ENCODE measurements around the gene CLDN6. TPM values are rescaled to one million over a fixed set of nuclear protein-coding genes. Genes with fewer than 3 reads are reported as not detected.
A peak's percentile ranks its signal among the peaks of the same experiment; 100 is the strongest.

CLDN6 gene
- total RNA-seq, 4 donors from 2014 or later = not detected

- Histone ChIP-seq H3K4me1 (peaks cover 7 to 81% (median 39%) of the 10 kb centered on the region in 3 donors), H3K4me3 (peak overlapping the region in 1 of 2 donors; percentile 38), H3K36me3 (no peaks in the 10 kb centered on the region), H3K27ac (no peak overlapping the region), H3K27me3 (peaks cover 84% of the 10 kb centered on the region), H3K9me3 (no peaks in the 10 kb centered on the region)
- WGBS, 2 donors (ENCODE audit: low coverage in 1 of 2) = 39% methylated on average over 5 of the region's 39 CpGs; no CpG with 5 or more reads in 1 of the 2 donors
- no peak for ATAC-seq
- TF ChIP-seq EP300 (IDR thresholded peaks at IDR 0.05) (no peak), POLR2AphosphoS5 (IDR thresholded peaks at IDR 0.05) (no peak), POLR2A (IDR thresholded peaks at IDR 0.05) (no peak), CTCF (IDR thresholded peaks at IDR 0.05) (no peak)
These were observed 51.8 kb downstream of the CLDN6 start for GRCh38 chr16:2966043-2966807.

Small RNA genes lying within 50 kb of the gene (small RNA-seq; reads per million reads assigned to genes)
- gene LINC00514 = 0 reads per million in 4 donors

Other genes with a start within 250 kb of the CLDN6 start
- gene ELOB, start 240.9 kb downstream of the CLDN6 start, total RNA-seq = 100 to 1,000 TPM; 216 to 269 (median 251) TPM
- not detected for gene PRSS33, start 230.6 kb downstream of the CLDN6 start, total RNA-seq
- not detected for gene PRSS41, start 219.7 kb downstream of the CLDN6 start, total RNA-seq
- gene PRSS21, start 200.9 kb downstream of the CLDN6 start, total RNA-seq = not detected
- gene ZG16B, start 187.9 kb downstream of the CLDN6 start, total RNA-seq = 10 to 100 TPM in 1 of 4 donors, not detected in 3; 37.5 TPM
- 1 to 10 TPM in 2 of 4 donors, not detected in 2; 1.0 to 2.7 TPM for gene PRSS22, start 160.0 kb downstream of the CLDN6 start, total RNA-seq
- gene FLYWCH2, start 135.0 kb downstream of the CLDN6 start, total RNA-seq = 10 to 100 TPM; 21.9 to 69.1 (median 38.8) TPM
- 10 to 100 TPM; 34.5 to 66.5 (median 51.2) TPM for gene FLYWCH1, start 106.3 kb downstream of the CLDN6 start, total RNA-seq
- not detected for gene KREMEN2, start 53.9 kb downstream of the CLDN6 start, total RNA-seq
- gene PAQR4, start 48.8 kb downstream of the CLDN6 start, total RNA-seq = 1 to 10 TPM; 1.9 to 6.4 (median 4.1) TPM
- gene PKMYT1, start 37.7 kb downstream of the CLDN6 start, total RNA-seq = 1 to 10 TPM in 2 of 4 donors, not detected in 2; 1.6 to 1.7 TPM
- gene CLDN9, start 5.3 kb downstream of the CLDN6 start, total RNA-seq = under 1 TPM in 2 of 4 donors, not detected in 2; 0.32 to 0.39 TPM
- 100 to 1,000 TPM in 2 of 4 donors, 10 to 100 TPM in 2; 26.0 to 135 (median 72.2) TPM for gene TNFRSF12A, start 2.2 kb upstream of the CLDN6 start, total RNA-seq
- gene HCFC1R1, start 5.8 kb upstream of the CLDN6 start, total RNA-seq = 10 to 100 TPM; 20.1 to 94.9 (median 40.5) TPM
- gene THOC6, start 5.9 kb upstream of the CLDN6 start, total RNA-seq = 10 to 100 TPM; 17.6 to 28.2 (median 25.0) TPM
- gene BICDL2, start 18.8 kb upstream of the CLDN6 start, total RNA-seq = 1 to 10 TPM in 1 of 4 donors, under 1 TPM in 2, not detected in 1; 0.31 to 3.1 (median 0.31) TPM
- 1 to 10 TPM in 2 of 4 donors, not detected in 2; 1.6 to 2.6 TPM for gene MMP25, start 28.4 kb upstream of the CLDN6 start, total RNA-seq
- gene IL32, start 47.5 kb upstream of the CLDN6 start, total RNA-seq = 10 to 100 TPM in 3 of 4 donors, 1 to 10 TPM in 1; 2.6 to 39.0 (median 21.6) TPM
- 1 to 10 TPM in 1 of 4 donors, not detected in 3; 1.7 TPM for gene ZSCAN10, start 81.1 kb upstream of the CLDN6 start, total RNA-seq
- gene ZNF205, start 94.4 kb upstream of the CLDN6 start, total RNA-seq = 10 to 100 TPM; 11.6 to 25.8 (median 20.4) TPM
- 10 to 100 TPM in 2 of 4 donors, 1 to 10 TPM in 2; 3.6 to 22.3 (median 12.2) TPM for gene ZNF213, start 116.8 kb upstream of the CLDN6 start, total RNA-seq
- gene OR1F1, start 170.0 kb upstream of the CLDN6 start, total RNA-seq = not detected
- gene ZNF200, start 217.0 kb upstream of the CLDN6 start, total RNA-seq = 10 to 100 TPM in 2 of 4 donors, 1 to 10 TPM in 2; 5.2 to 11.8 (median 8.0) TPM
- 1 to 10 TPM; 1.2 to 3.4 (median 1.7) TPM for gene MEFV, start 238.4 kb upstream of the CLDN6 start, total RNA-seq

Data from gastroesophageal sphincter (tissue), 4 donors.